Osteoblast (primary cell): Measurements from ENCODE around the gene GRIA2. TPM values are rescaled to one million over a fixed set of nuclear protein-coding genes. Genes with fewer than 3 reads are reported as not detected.

ENCODE experiments used
- DNase-seq: peaks from one replicate; pipeline ENCODE4 v3.0.0; 2011; ENCODE audit warnings: low spot score, mixed read lengths; ENCODE audit not compliant: insufficient read length; ENCODE audit errors: missing footprints
- H2AFZ ChIP-seq: 2 replicates; pipeline ENCODE4 v1.6.0; 2011; ENCODE audit warnings: mild to moderate bottlenecking, low read length
- H3K27ac ChIP-seq: 2 replicates; pipeline ENCODE4 v1.5.1; 2011; ENCODE audit warnings: mild to moderate bottlenecking, low read depth, low read length, moderate library complexity
- H3K27me3 ChIP-seq: 2 replicates; pipeline ENCODE4 v1.6.0; 2012; ENCODE audit warnings: mild to moderate bottlenecking, control low read depth, inconsistent platforms, low read length, moderate library complexity; ENCODE audit not compliant: insufficient read depth
- H3K36me3 ChIP-seq: 2 replicates; pipeline ENCODE4 v1.5.1; 2011; ENCODE audit warnings: mild to moderate bottlenecking, low read length, control low read depth, moderate library complexity; ENCODE audit not compliant: insufficient read depth
- H3K4me1 ChIP-seq: 2 replicates; pipeline ENCODE4 v1.5.1; 2011; ENCODE audit warnings: mild to moderate bottlenecking, low read length, control low read depth, moderate library complexity; ENCODE audit not compliant: insufficient read depth
- H3K4me2 ChIP-seq: 2 replicates; pipeline ENCODE4 v1.6.0; 2011; ENCODE audit warnings: mild to moderate bottlenecking, low read length; ENCODE audit not compliant: insufficient read depth
- H3K4me3 ChIP-seq: fragments of 200-600 bp; sonication (generic); 3 replicates; pipeline ENCODE4 v1.5.1; 2012; ENCODE audit warnings: mild to moderate bottlenecking, low read length, inconsistent platforms; ENCODE audit not compliant: insufficient read depth
- H3K79me2 ChIP-seq: 2 replicates; pipeline ENCODE4 v1.6.0; 2012; ENCODE audit warnings: mild to moderate bottlenecking, low read length, control low read depth, inconsistent platforms; ENCODE audit not compliant: insufficient read depth
- H3K9me3 ChIP-seq: 2 replicates; pipeline ENCODE4 v1.5.1; 2011; ENCODE audit warnings: low read depth, low read length, control low read depth
- H4K20me1 ChIP-seq: 2 replicates; pipeline ENCODE4 v1.6.0; 2012; ENCODE audit warnings: mild to moderate bottlenecking, low read length, control low read depth; ENCODE audit not compliant: insufficient read depth
- CTCF ChIP-seq: IDR thresholded peaks from 2 replicates; pipeline ENCODE4 v1.5.1; 2011; ENCODE audit warnings: mild to moderate bottlenecking, low read depth, low read length, moderate library complexity; ENCODE audit errors: extremely low read depth
- total RNA-seq: library from RNA; depleted of rRNA; stranded (reverse); fragments of >200 nt; gene quantifications from 2 replicates; pipeline ENCODE4 v1.2.3, GENCODE V29; 2012

GRIA2 gene
- total RNA-seq, 1 donor, result not detected

- TF ChIP-seq CTCF, result no peak
- no peaks in the 10 kb centered on the region for H4K20me1 ChIP-seq
- no peak overlapping the region for H2AFZ ChIP-seq
- H3K4me1 ChIP-seq, result no peaks in the 10 kb centered on the region
- DNase-seq, result no peak
- no peak overlapping the region for H3K4me3 ChIP-seq
- no peak overlapping the region for H3K27ac ChIP-seq
- peaks cover 39% of the 10 kb centered on the region for H3K27me3 ChIP-seq
- no peaks in the 10 kb centered on the region for H3K79me2 ChIP-seq
- H3K4me2 ChIP-seq, result no peak overlapping the region
- H3K36me3 ChIP-seq, result no peaks in the 10 kb centered on the region
- no peaks in the 10 kb centered on the region for H3K9me3 ChIP-seq
Observed at GRCh38 chr4:157226601-157227000, 6.1 kb downstream of the GRIA2 start.

GRCh38 chr4:157231525-157231924 is 11.0 kb downstream of the GRIA2 start:
- H3K4me2 ChIP-seq, result no peak overlapping the region
- no peak for DNase-seq
- no peaks in the 10 kb centered on the region for H3K79me2 ChIP-seq
- no peaks in the 10 kb centered on the region for H3K36me3 ChIP-seq
- H3K4me1 ChIP-seq, result no peaks in the 10 kb centered on the region
- no peaks in the 10 kb centered on the region for H3K27me3 ChIP-seq
- no peaks in the 10 kb centered on the region for H3K9me3 ChIP-seq
- no peak overlapping the region for H3K4me3 ChIP-seq
- no peaks in the 10 kb centered on the region for H4K20me1 ChIP-seq
- H3K27ac ChIP-seq, result no peak overlapping the region
- no peak for TF ChIP-seq CTCF
- H2AFZ ChIP-seq, result no peak overlapping the region

GRCh38 chr4:157242871-157243270 is 22.3 kb downstream of the GRIA2 start:
- no peak for DNase-seq

GRCh38 chr4:157244348-157244747 is 23.8 kb downstream of the GRIA2 start:
- Histone ChIP-seq H3K4me1 (no peaks in the 10 kb centered on the region), H3K4me2 (no peak overlapping the region), H2AFZ (no peak overlapping the region), H3K79me2 (no peaks in the 10 kb centered on the region), H3K4me3 (no peak overlapping the region), H4K20me1 (no peaks in the 10 kb centered on the region), H3K36me3 (no peaks in the 10 kb centered on the region), H3K9me3 (no peaks in the 10 kb centered on the region), H3K27me3 (no peaks in the 10 kb centered on the region), H3K27ac (no peak overlapping the region)
- no peak for TF ChIP-seq CTCF
- DNase-seq, result no peak

More at GRCh38 chr4:157242871-157243270, 22.3 kb downstream of the GRIA2 start:
- Histone ChIP-seq H3K9me3 (no peaks in the 10 kb centered on the region), H3K27ac (no peak overlapping the region), H3K79me2 (no peaks in the 10 kb centered on the region), H4K20me1 (no peaks in the 10 kb centered on the region), H3K4me1 (no peaks in the 10 kb centered on the region), H2AFZ (no peak overlapping the region), H3K36me3 (no peaks in the 10 kb centered on the region), H3K4me3 (no peak overlapping the region), H3K4me2 (no peak overlapping the region), H3K27me3 (no peaks in the 10 kb centered on the region)
- no peak for TF ChIP-seq CTCF
